ENCODE measurements around the gene LLGL2.

GRCh38 chr17:75557852-75558665 is 32.6 kb downstream of the LLGL2 start:
- no peak for TF ChIP-seq POLR2AphosphoS5 (IDR thresholded peaks at IDR 0.05; ENCODE audit: low read depth, low read length)
- TF ChIP-seq SIN3A (IDR thresholded peaks at IDR 0.05; ENCODE audit: borderline replicate concordance, insufficient read depth, low read length) = no peak
- TF ChIP-seq REST (IDR thresholded peaks at IDR 0.05; ENCODE audit: insufficient read depth in 1 of 2, low read depth in 2 of 2, low read length in 2 of 2) = no peak
- no peak for TF ChIP-seq TAF1 (IDR thresholded peaks at IDR 0.05; ENCODE audit: borderline replicate concordance, insufficient read depth, low read length)

Data from PFSK-1 (cell line).